HepG2 (cell line): Measurements from ENCODE around the gene MED1. TPM values are rescaled to one million over a fixed set of nuclear protein-coding genes. Genes with fewer than 3 reads are reported as not detected.
A peak's percentile ranks its signal among the peaks of the same experiment; 100 is the strongest.

ENCODE experiments used
- ATAC-seq: fragments of 200-7000 bp; cut with Tn5 transposase; 3 replicates; pipeline ENCODE4 v1.9.1; 2020; ENCODE audit warnings: mild to moderate bottlenecking, moderate library complexity
- BruUV-seq: library from RNA; stranded (reverse); fragments of 400-500 nt; replicated peaks from 2 replicates; lab custom pipeline; 2021; lab: Mats Ljungman, UMichigan
- CTCF ChIA-PET: fragments of 300-600 bp; formaldehyde crosslinking; extraction: SDS; loops from one replicate; lab custom pipeline; 2021; ENCODE audit warnings: low total read pairs, inconsistent platforms, low intra/inter-chr PET ratio; lab: Yijun Ruan, JAX
- POLR2A ChIA-PET: fragments of 350-600 bp; sonication (Branson Sonifier 250); formaldehyde crosslinking; loops from one replicate; lab custom pipeline; 2020; ENCODE audit warnings: antibody characterized with exemption, inconsistent platforms; lab: Yijun Ruan, JAX
- DNase-seq: peaks from one replicate; pipeline ENCODE4 v3.0.0-alpha.2; 2015; ENCODE audit warnings: low spot score
- FAIRE-seq: peaks from 3 replicates; lab custom pipeline; 2011; peaks lifted over from hg19 to GRCh38; lab: Jason Lieb, UNC
- H2AFZ ChIP-seq: one replicate; pipeline ENCODE4 v1.6.1; 2011; ENCODE audit warnings: low read length, inconsistent platforms
- H3K27ac ChIP-seq: fragments of 300-600 bp; 3 replicates; pipeline ENCODE4 v1.8.0; 2011; ENCODE audit warnings: mixed run types, mild to moderate bottlenecking, mixed read lengths, low read length, inconsistent platforms; ENCODE audit not compliant: insufficient read depth; ENCODE audit errors: extremely low read length
- H3K27me3 ChIP-seq, 2 experiments: fragments of 200-600 bp in 1 of 2; 2 replicates in 1 of 2; 3 replicates in 1 of 2; pipeline versions ENCODE4 v1.6.0 to v1.8.0; 2011; ENCODE audit warnings: low read length in 2 of 2, mild to moderate bottlenecking in 2 of 2, moderate library complexity in 2 of 2, inconsistent platforms in 1 of 2; ENCODE audit not compliant: insufficient read depth in 2 of 2, control insufficient read depth in 1 of 2
- H3K36me3 ChIP-seq, 2 experiments: fragments of 200-600 bp in 1 of 2; replicated peaks in 1 of 2; 2 replicates in 1 of 2; 3 replicates in 1 of 2; pipeline versions ENCODE4 v1.5.1 to v1.8.0; 2011; ENCODE audit warnings: low read length in 2 of 2, inconsistent platforms in 1 of 2; ENCODE audit not compliant: insufficient read depth in 2 of 2, control insufficient read depth in 1 of 2
- H3K4me1 ChIP-seq: 2 replicates; pipeline ENCODE4 v1.5.1; 2012; ENCODE audit warnings: low read length, inconsistent platforms; ENCODE audit not compliant: insufficient read depth
- H3K4me2 ChIP-seq: 2 replicates; pipeline ENCODE4 v1.6.0; 2011; ENCODE audit warnings: low read depth, low read length, inconsistent platforms
- H3K4me3 ChIP-seq, 3 experiments: fragments of 200-600 bp in 1 of 3; sonication (generic), shearing (Covaris generic) in 1 of 3; replicated peaks in 1 of 3; 2 replicates each; pipeline ENCODE4 v1.5.1; 2011 to 2016; ENCODE audit warnings: low read length in 3 of 3, inconsistent platforms in 2 of 3, low read depth in 2 of 3, mild to moderate bottlenecking in 2 of 3, control low read depth in 1 of 3, mixed read lengths in 1 of 3; ENCODE audit not compliant: insufficient read depth in 1 of 3
- H3K79me2 ChIP-seq: one replicate; pipeline ENCODE4 v1.6.1; 2011; ENCODE audit warnings: low read length, inconsistent platforms; ENCODE audit not compliant: insufficient read depth
- H3K9ac ChIP-seq: 2 replicates; pipeline ENCODE4 v1.6.0; 2011; ENCODE audit warnings: mild to moderate bottlenecking, low read depth, low read length, inconsistent platforms; ENCODE audit not compliant: insufficient read depth
- H3K9me3 ChIP-seq: 2 replicates; pipeline ENCODE4 v1.5.1; 2012; ENCODE audit warnings: mild to moderate bottlenecking, low read length
- H4K20me1 ChIP-seq: 2 replicates; pipeline ENCODE4 v1.6.0; 2011; ENCODE audit warnings: inconsistent platforms, mild to moderate bottlenecking, low read length, moderate library complexity; ENCODE audit not compliant: insufficient read depth
- ATF6 ChIP-seq: sonication (generic); formaldehyde crosslinking; conservative IDR thresholded peaks from 2 replicates; pipeline ENCODE4 v1.4.0; 2020; ENCODE audit warnings: missing genetic modification reagents
- BHLHE40 ChIP-seq: IDR thresholded peaks from 2 replicates; pipeline ENCODE4 v1.6.1; 2011; ENCODE audit warnings: low read length, improper control_type of control experiment
- DMTF1 ChIP-seq: sonication (generic); formaldehyde crosslinking; IDR thresholded peaks from 2 replicates; pipeline ENCODE4 v1.4.0; 2020; ENCODE audit warnings: mild to moderate bottlenecking, missing genetic modification reagents
- ERF ChIP-seq: IDR thresholded peaks from 2 replicates; pipeline ENCODE4 v1.6.1; 2018; ENCODE audit warnings: missing biosample characterization, missing genetic modification reagents
- MXD3 ChIP-seq: IDR thresholded peaks from 2 replicates; pipeline ENCODE4 v1.6.1; 2016; ENCODE audit warnings: mild to moderate bottlenecking, missing biosample characterization, missing genetic modification reagents
- SYNCRIP ChIP-seq: fragments of 200-400 bp; formaldehyde crosslinking; IDR thresholded peaks from 2 replicates; pipeline ENCODE4 v1.6.1; 2018; ENCODE audit warnings: mild to moderate bottlenecking, low read depth, low read length; ENCODE audit not compliant: insufficient read depth
- THAP7 ChIP-seq: sonication (generic); formaldehyde crosslinking; IDR thresholded peaks from 2 replicates; pipeline ENCODE4 v1.8.1; 2023; ENCODE audit warnings: mild to moderate bottlenecking, missing genetic modification reagents
- TMF1 ChIP-seq: sonication (generic); formaldehyde crosslinking; IDR thresholded peaks from 2 replicates; pipeline ENCODE4 v1.8.1; 2022; ENCODE audit warnings: low read depth, missing genetic modification reagents
- ZNF121 ChIP-seq: sonication (generic); formaldehyde crosslinking; IDR thresholded peaks from 2 replicates; pipeline ENCODE4 v1.5.0; 2020; ENCODE audit warnings: mild to moderate bottlenecking, missing genetic modification reagents
- ZNF17 ChIP-seq: sonication (generic); formaldehyde crosslinking; IDR thresholded peaks from 2 replicates; pipeline ENCODE4 v1.5.0; 2020; ENCODE audit warnings: mild to moderate bottlenecking, missing genetic modification reagents
- ZNF251 ChIP-seq: sonication (generic); formaldehyde crosslinking; IDR thresholded peaks from 2 replicates; pipeline ENCODE4 v1.9.0; 2021; ENCODE audit warnings: mild to moderate bottlenecking, missing genetic modification reagents
- ZNF652 ChIP-seq: IDR thresholded peaks from 2 replicates; pipeline ENCODE4 v1.6.1; 2016; ENCODE audit warnings: low read depth, borderline replicate concordance
- ZNF672 ChIP-seq: sonication (generic); formaldehyde crosslinking; IDR thresholded peaks from 2 replicates; pipeline ENCODE4 v1.8.1; 2022; ENCODE audit warnings: missing genetic modification reagents
- ZNF737 ChIP-seq: sonication (generic); formaldehyde crosslinking; IDR thresholded peaks from 2 replicates; pipeline ENCODE4 v1.5.0; 2020; ENCODE audit warnings: missing genetic modification reagents, mild to moderate bottlenecking, borderline replicate concordance
- WGBS: methylation state at CpG from one replicate; pipeline ENCODE4 v1.1.6; 2017; ENCODE audit warnings: low lambda C conversion rate; 5-methylcytosine and 5-hydroxymethylcytosine counted together
- in situ Hi-C: cut with HindIII; loops from 2 replicates; pipeline ENCODE4 v1.10.0; 2017; ENCODE audit warnings: low pct_unique_long_range_greater_than_20kb; ENCODE audit not compliant: extremely low pct_ligation_motif_present
- intact Hi-C: fragments of 100-400 bp; cut with micrococcal nuclease; formaldehyde crosslinking; loops from one replicate; pipeline ENCODE4 v1.10.0; 2022; ENCODE audit not compliant: unreplicated experiment
- polyA plus RNA-seq, 8 experiments: library from polyadenylated mRNA; depleted of rRNA in 3 of 8; stranded (reverse) in 7 of 8; unstranded in 1 of 8; fragments of >200 nt; fragmentation: Illumina TruSeq in 4 of 8; extraction: Trizol in 4 of 8; gene quantifications; 2 replicates each; pipeline versions ENCODE4 v1.2.1 to v1.2.3, GENCODE V29; 2011 to 2016; ENCODE audit warnings: low read depth in 4 of 8, missing spikeins in 1 of 8, mixed read lengths in 1 of 8; ENCODE audit not compliant: insufficient read depth in 1 of 8
- total RNA-seq, 5 experiments: library from RNA; depleted of rRNA; stranded (reverse); fragments of >200 nt; fragmentation: Illumina TruSeq; extraction: Trizol; gene quantifications; 2 replicates each; pipeline ENCODE4 v1.2.3, GENCODE V29; 2016; ENCODE audit warnings: low read depth in 1 of 5

The MED1 gene
- total and polyA plus RNA-seq, 2 of the 13 experiments (the other 11 are each of a cell fraction or from before 2014, with no cell fraction given): 37.5 to 40.1 TPM

GRCh38 chr17:39455919-39456318 lies 4.9 kb upstream of the MED1 start:
- Histone ChIP-seq H3K9ac (no peak overlapping the region), H3K4me2 (no peak overlapping the region), H3K4me3 (no peak overlapping the region), H4K20me1 (no peaks in the 10 kb centered on the region), H3K27ac (no peak overlapping the region), H3K36me3 (no peaks in the 10 kb centered on the region), H3K4me1 (peaks cover 69% of the 10 kb centered on the region), H2AFZ (no peak overlapping the region), H3K9me3 (no peaks in the 10 kb centered on the region), H3K79me2 (peaks cover 1% of the 10 kb centered on the region), H3K27me3 (no peaks in the 10 kb centered on the region; a peak in 1 of 5 replicates)
- POLR2A ChIA-PET: interaction anchor here (0.7 kb wide), 1 partner anchor 623 kb away, joined by 5 read pairs; no protein-coding TSS in a partner anchor
- BruUV-seq: no TSS peak
- ATAC-seq: no peak
- no peak for FAIRE-seq
- DNase-seq: no peak
- in situ Hi-C loops (no loop called here), intact Hi-C loops (no loop called here)
- CTCF ChIA-PET: no interaction called here
- WGBS: 95% methylated on average over 4 of the region's 4 CpGs
- TF ChIP-seq ZNF652 (no peak), ZNF121 (CRISPR knock-in tag) (peak; percentile 76)

GRCh38 chr17:39450051-39450450 lies 1.0 kb downstream of the MED1 start:
- H3K36me3 ChIP-seq: peaks cover 5 to 21% of the 10 kb centered on the region in 2 experiments
- in situ Hi-C loops (no loop called here), intact Hi-C loops (loop anchor here (2.0 kb wide), 1 partner anchor 15 kb away; no protein-coding TSS in a partner anchor)
- 14% methylated on average over 13 of the region's 13 CpGs for WGBS
- no peak overlapping the region for H2AFZ ChIP-seq
- DNase-seq: peak; percentile 60
- no TSS peak for BruUV-seq
- POLR2A ChIA-PET: interaction anchor here (1.1 to 7.8 kb wide), 5 partner anchors 14 to 250 kb away, joined by 4 to 302 read pairs (median 8); partner anchors contain the start of genes CDK12, FBXL20 and RPL19
- H3K9ac ChIP-seq: peak overlapping the region; percentile 96
- H4K20me1 ChIP-seq: peaks cover 10% of the 10 kb centered on the region; the same call in 1 of the 2 replicates
- no peaks in the 10 kb centered on the region for H3K9me3 ChIP-seq
- CTCF ChIA-PET: no interaction called here
- H3K4me1 ChIP-seq: peaks cover 59% of the 10 kb centered on the region
- no peak for ATAC-seq
- peak overlapping the region; percentile 76 for H3K4me2 ChIP-seq
- no peaks in the 10 kb centered on the region; a peak in 1 of 5 replicates for H3K27me3 ChIP-seq
- peaks cover 45% of the 10 kb centered on the region for H3K79me2 ChIP-seq
- H3K4me3 ChIP-seq: peak overlapping the region; percentile 92 to 98 (median 92)
- no peak for FAIRE-seq
- H3K27ac ChIP-seq: peak overlapping the region; percentile 94
- TF ChIP-seq TMF1 (CRISPR knock-in tag) (no peak), MXD3 (CRISPR knock-in tag) (no peak), ERF (CRISPR knock-in tag) (0 out of 2 replicates have a peak, but pooled peaks have one; percentile 21), ZNF251 (no peak), ZNF17 (CRISPR knock-in tag) (no peak), BHLHE40 (no peak), ATF6 (CRISPR knock-in tag) (no peak), DMTF1 (CRISPR knock-in tag) (no peak), ZNF737 (CRISPR knock-in tag) (no peak), ZNF672 (CRISPR knock-in tag) (no peak), SYNCRIP (no peak), THAP7 (CRISPR knock-in tag) (no peak)
